Epidermal melanocyte (primary cell): ENCODE measurements around the gene ARPC5.

Experiments
- DNase-seq: peaks from one replicate; pipeline ENCODE4 v3.0.0; 2011; ENCODE audit warnings: low spot score; ENCODE audit not compliant: insufficient read length

Gene ARPC5

GRCh38 chr1:183586455-183586854, 49.1 kb downstream of the ARPC5 start:
- DNase-seq, result no peak

DNA sequence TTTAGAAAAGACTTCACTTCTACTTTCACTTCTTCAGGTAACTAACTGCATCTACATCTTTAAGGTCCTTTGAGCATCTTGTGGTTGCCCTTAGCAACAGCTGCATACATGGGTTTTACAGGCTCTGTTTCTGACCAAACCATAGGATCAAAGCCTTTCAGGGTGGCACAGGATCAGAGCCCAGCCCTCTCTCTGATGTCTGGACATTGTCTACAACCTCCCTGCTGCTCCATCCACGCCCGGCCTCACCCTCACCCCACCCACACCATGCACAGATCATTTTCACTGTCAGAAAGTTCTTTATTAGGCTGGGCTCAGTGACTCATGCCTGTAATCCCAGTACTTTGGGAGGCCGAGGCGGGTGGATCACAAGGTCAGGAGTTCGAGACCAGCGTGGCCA, 50.5 kb downstream of the ARPC5 start:
- DNase-seq, result no peak

- no peak for DNase-seq
Observed at GRCh38 chr1:183584147-183584546, 51.4 kb downstream of the ARPC5 start.

DNA sequence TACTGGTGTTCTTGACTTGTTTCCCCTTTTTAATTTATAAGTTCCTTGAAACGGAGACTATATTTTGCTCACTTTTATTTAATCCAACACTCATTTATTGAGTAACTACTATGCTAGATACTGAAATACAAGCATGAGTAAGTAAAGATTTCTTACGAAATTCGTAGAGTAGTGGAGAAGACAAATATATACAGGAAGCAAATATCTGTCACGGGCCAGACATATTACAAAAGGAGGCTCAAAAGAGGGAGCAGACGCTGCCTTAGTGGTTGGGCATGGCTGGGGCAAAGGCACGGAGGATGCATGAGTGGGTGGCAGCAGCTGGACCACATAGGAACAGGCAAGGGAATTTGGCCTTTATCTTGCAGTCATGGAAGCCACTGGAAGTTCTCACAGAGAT, 52.1 kb downstream of the ARPC5 start:
- no peak for DNase-seq

DNA sequence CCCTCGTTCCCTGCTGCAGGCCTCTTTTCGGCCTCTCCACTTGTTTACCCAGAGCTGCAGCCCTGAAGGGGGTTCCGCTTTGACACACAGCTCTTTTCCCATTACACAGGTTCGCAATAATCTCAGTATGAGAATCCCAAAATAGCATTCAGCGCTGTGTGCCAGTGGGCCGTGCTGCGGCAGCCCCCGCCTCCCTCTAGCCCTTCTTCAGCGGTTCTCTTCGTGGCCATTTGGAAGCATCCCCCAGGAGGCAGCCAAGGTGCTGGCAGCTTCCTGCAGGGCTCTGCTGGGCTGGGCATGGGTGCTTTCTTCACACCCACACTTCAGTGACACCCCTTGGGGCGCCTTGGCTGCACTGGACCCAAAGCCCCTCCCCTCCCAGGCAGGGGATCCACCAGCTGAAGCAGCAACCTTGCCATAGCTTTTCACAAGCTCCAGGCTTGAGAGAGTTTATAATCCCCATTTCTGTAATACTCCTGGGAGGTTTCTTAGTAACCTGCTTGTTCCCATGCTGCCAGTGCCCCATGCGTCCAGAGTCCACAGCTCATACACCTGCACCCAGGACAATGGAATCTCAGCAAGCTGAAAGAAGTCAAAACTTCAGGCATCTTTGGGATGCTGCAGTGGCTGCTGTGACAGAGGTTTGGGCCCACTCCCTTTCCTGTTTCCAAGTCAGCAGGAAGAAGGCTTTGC, 53.4 kb downstream of the ARPC5 start:
- no peak for DNase-seq

- DNase-seq, result no peak
Observed at GRCh38 chr1:183580281-183580682, 55.3 kb downstream of the ARPC5 start.

DNA sequence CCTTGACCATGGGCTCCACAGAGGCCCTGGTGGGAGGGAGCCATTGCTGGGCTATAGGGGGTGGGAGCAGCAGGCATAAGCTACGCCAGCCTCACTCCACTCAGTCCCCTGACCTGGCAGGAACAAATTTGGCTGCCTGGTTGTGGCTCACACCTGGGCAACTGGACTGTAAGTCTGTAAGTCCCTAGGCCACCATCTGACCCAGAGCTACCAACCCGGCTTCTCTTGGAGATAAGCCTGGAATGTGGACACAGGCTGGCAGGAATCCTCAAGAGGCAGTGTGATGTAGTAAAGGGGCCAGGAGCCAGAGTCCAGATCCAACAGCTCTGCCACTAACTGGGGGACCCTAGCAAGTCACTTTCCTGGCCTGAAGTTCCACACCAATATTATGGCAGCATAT, 56.7 kb downstream of the ARPC5 start:
- no peak for DNase-seq

- no peak for DNase-seq
Observed at GRCh38 chr1:183577897-183578465, 57.6 kb downstream of the ARPC5 start.

DNA sequence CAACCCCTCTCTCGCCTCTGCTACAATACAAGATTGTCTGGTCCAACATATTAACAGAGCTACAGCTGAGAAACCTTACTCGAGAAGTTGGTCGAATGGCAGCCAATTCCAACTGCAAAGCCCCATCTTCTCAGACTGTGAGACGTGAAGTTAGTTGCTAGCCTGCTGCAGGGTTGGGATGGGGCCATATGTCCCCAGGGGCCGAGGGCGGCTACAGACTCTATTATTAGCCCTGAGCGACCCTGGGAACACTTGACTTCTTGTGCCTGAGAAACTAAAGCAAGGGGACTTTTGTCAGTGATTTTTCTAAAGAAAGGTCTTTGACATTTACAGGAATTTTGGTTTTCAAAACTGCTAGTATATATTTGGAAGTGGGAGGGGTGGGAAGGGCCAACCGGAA, 59.0 kb downstream of the ARPC5 start:
- DNase-seq, result no peak

GRCh38 chr1:183575606-183576005, 60.0 kb downstream of the ARPC5 start:
- DNase-seq, result no peak

DNA sequence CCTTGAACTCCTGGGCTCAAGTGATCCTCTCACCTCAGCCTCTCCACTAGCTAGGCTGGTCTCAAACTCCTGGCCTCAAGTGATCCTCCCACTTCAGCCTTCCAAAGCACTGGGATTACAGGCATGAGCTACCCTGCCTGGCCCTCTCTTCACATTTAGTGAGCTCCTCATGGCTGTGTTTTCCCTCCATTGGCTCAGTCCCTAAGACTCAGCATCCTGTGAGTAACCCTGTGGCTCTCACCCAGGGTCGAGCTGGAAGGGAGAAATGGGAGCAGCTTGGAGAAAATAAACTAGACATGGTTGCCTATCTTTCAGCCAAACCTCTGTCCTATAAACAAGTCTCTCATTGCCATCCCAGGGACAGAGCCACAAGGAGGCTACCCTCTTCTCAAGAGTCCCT, 62.9 kb downstream of the ARPC5 start:
- no peak for DNase-seq

- DNase-seq, result no peak
Observed at GRCh38 chr1:183571678-183572268, 63.8 kb downstream of the ARPC5 start.
